ENCODE data around the gene RAB14.

Gene RAB14

DNA sequence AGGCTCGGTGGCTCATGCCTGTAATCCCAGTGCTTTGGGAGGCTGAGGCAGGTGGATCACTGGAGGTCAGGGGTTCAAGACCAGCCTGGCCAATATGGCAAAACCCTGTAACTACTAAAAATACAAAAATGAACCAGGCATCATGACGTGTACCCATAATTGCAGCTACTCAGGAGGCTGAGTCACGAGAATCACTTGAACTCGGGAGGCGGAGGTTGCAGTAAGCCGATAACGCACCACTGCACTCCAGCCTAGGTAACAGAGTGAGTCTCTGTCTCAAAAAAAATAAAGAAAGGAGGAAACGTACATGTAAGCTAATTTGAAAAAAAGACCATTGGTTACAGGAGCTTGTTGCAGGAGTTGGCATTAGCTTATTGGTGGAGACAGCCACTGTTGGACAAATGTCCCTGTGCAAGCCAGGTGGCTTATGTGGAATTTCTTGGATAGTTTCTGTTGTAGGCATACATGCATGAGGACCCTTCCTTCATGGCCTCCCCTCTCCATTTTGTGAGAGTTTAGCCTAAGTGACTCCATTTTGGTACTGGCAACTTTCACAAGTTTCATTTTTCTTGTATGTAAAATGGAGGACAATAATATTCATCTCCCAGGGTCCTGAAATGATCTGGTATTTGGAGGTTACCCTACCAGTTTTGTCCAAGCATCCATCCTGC is 16.8 kb upstream of the RAB14 start:
- no peak for DNase-seq

DNA sequence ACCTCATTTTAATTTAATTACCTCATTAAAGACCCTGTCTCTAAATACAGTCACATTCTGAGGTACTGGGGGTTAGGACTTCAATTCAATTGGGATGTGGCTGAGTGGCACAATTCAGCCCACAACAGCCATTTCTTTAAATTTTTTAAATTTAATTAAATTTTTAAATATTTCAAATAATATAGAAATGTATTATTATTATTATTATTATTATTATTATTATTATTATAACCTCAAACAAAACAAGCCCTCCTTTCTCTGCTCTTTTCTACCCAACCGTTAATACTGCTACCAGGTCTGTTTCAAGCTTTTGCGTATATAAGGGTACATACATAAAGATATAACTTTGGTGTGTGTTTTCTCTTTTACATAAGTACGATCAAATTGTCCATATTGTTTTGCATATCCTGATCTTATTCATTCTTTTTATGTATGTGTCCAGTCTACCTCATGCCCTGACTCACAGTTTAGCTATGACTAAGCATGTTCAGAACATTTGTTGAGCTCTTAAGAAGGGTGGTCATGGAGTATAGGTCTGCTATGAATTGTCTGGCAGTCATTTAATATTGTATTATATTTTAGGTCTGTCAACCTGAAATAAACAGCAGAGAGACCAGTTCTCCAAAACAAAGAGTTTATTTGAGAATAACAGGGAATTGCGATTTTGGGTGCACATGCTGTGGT is 16.1 kb upstream of the RAB14 start:
- peak; percentile 20 to 65 (median 57) for DNase-seq

DNA sequence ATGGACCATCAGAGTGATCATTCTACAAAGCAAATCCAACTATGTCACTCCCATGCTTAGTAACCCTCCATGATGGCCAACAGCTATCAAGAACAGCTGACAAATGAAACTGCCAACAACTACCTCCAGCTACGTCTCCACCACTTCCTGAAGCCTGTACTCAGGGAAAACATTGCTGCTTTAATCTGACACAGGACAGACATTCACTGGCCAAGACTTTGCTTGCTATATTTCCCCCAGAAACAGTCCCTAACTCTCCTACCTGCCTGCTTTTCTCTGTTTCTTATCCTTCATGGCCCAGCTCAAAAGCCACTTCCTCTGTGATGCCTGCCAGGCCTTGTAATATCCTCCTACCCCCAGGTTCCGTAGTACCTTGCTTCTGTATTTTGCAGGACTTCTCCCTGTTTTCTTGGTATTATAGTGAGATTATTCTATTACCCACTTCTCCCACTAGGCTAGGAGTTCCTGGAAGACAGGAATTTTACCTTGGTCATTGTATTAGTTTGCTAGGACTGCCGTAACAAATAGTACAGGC is 14.7 kb upstream of the RAB14 start:
- DNase-seq = no peak

DNA sequence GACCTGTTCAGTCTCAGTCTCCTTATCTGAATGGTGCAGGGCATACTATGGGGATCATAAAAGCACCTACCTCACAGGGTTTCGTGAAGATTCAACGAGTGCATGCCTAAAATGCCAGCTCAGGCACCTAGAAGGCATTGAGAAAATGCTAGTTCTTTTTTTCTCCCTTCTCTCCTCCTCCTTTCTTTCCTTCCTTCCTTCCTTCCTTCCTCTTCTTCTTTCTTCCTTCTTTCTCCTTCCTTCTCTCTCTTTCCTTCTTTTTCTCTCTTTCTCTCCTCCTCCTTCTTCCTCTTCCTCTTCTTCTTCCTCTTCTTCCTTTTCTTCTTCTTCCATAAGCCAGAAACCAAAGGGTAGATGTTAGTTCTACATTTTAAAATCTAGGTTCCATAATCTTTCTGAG is 12.3 kb upstream of the RAB14 start:
- DNase-seq = no peak

DNA sequence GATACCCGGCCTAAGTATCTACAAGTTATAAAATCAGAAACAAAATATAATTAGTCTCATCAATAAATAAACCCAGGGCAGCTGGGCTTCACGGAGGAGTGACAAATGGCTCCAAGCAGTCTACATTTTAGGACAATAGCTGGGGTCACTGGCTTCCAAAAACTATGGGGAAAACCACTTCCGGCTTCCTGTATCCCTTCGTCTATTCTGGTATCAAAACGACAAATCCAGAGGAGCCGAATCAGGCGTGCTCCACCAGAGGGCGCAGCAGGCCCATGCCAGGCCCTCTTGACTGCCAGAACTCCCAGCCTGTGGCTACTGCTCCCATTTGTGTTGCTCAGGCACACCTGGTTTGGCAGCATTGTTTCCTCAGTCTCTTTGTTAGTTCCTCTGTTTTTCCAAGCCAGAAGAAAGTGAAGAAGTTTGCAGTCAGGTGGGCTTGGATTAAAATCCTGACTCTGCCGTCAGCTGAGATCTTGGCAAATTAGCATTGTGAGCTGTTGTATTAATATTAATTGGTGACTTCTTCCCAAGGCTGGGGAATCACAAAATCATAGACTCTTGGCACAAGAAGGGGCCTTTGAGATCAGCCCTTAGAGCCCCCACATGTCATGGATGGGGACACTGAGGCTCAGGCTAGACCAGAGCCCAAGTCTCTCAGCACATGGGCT is 11.6 kb upstream of the RAB14 start:
- DNase-seq = peak; percentile 87 to 92 (median 89)

DNA sequence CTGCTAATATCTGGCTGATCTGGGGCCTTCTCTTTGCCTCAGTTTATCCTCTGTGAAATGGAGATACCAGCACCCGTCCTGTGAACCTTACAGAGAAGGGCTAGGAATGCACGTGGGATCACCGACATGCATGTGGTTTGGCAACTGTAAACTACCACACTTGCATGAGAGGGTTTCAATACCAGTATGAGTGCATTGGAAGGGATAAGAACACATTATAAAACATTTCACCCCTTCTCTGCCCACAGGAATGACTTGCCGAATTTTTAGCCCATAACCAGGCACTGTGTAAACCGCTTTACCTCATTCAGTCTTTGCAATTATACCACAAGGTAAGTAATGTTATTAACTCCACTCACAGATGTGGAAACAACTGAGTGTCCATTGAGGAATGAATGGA is 8.9 kb upstream of the RAB14 start:
- no peak for DNase-seq

DNA sequence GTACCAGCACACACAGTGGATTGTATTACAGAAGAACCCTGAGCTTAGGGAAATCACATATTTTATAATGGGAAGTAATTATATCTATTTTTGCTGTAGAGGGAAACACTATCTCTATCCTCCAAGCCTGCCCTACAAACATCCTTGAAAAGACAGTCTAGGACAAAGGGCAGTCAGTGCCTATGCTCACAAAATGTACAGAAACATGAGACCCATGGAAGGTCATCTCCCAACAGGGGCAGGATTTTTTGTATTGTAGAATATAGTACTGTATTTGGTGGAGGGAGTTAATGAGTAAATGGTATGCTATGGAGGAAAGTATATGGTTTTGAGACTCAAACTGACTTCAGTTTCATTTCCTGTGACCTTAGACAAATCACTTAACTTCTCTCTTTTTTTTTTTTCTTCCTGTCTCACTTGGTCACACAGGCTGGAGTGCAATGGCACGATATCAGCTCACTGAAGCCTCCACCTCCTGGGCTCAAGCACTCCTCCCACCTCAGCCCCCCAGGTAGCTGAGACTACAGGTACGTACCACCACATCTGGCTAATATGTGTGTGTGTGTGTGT is 5.8 kb upstream of the RAB14 start:
- DNase-seq = peak; percentile 43 to 74 (median 69)

DNA sequence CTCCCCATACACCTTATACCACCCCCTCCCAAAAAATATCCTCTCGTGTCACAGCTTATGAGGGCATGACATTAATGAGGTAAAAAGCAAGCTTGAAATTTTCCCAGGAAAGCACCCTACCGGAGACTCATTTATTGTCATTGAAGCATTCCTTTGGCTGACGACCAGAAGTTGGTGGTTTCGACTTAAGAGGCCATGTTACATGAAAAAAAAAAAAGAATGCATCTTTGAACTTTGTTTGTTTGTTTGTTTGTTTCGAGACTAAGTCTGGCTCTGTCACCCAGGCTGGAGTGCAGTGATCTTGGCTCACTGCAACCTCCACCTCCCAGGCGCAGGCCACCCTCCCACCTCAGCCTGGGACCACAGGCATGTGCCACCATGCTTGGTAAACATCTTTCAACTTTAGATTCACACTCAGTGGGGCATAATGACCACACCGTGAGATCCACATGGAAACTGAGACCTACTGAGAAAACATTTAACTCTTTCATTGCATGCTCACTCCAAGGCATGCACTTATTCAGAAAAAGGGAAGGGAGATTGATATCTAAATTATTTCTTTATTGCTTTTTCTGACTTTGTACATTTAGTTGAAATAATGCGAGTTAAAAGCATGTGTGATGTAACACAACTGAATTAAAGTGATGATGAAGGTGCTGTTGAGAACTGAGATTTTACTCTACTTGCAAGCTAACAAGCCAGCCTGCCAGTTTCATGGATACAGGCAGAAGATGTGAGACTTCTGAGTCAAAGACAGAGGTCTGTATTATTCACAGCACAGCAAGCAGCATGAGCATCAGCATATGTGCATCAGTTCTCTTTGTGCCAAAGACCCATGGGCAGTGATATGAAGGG is 5.1 kb upstream of the RAB14 start:
- peak in 1 of 3 donors; percentile 52 for DNase-seq

DNA sequence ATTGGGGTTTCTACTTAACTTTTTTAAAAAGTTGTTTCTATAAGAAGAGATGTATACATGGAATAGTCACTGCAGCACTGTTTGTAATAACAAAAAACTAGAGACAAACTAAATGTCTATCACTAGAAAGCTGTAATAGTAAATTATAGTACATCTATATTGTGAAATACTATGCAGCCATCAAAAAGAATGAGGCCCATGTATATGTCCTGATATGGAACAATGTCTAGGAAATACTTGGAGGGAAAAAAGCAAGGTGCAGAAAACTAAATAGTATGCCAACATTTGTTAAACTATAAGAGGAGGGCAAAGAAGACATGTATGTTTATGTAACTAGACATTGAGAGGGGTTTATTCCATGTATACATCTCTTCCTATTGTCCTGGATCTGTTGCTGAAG is 2.9 kb upstream of the RAB14 start:
- no peak for DNase-seq

DNA sequence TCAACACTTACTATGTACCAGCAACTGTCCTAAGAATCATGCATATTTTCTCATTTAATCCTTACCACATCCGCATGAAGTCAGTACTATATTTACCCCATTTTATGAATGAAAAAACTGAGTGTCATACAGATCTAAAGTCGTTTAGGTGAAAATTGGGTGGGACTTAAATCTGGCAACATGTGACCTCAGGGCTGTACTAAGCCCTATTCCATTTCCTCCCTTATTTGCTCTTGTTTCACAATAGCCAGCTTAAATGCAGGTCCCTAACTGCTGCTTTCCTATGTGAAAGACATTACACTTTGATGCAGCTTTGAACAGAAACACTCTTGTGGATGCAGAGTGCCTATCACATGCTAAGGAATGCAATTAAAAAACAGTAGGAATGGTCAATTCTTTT is 2.5 kb upstream of the RAB14 start:
- DNase-seq = no peak

DNA sequence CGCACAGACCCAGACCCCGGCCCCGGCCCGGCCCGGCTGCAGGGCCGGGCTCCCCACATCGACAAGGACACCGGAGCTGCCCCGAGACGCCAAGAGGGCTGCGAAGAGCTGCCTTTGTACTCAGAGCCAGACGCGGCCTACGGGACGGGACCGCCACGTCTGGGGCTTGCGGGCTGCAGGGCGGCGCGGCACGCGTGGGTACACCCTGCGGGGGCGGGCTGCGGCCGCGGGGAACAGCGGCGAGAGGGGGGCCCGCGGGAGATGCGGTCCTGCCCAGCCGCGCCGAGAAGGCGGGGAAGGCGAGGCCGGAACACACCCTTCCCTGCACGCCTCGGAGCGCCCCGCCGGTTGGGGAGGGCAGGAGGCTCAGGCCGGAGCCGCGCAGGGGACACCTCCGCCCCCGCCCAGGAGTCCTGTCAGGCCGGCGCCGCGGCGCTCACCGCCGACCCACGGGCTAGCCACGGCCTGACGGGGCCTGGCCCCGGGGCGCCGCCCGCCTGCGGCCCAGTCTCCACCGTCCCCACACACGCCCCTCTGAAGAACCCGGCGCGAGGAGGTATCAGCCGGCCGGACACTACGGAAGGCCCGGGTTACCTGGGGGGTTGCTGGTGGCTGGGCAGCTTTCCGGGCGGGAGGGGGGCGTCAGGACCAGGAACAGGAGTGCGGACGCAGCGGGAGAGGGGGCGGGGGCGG is 478 bp downstream of the RAB14 start:
- peak; percentile 47 to 76 (median 51) for DNase-seq

DNA sequence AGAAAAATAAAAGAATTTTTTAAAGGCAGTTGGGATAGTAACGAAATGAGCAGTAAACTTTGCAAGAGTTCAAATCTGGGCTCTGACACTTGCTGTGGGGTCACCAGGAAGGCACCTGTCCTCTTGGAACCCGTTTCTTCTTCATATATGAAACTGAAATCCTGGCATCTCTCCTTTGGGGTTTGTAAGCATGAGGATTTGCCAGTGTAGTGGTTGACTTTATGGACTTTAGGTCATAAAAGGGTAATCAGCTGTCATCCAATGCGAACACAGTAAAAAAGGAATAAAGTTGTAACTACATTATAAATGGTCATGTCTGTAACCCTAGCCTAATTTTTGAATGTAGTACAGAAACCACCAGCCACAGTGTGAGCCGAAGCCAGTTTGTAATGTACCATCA is 1.3 kb downstream of the RAB14 start:
- DNase-seq = peak in 1 of 3 donors; percentile 22

DNA sequence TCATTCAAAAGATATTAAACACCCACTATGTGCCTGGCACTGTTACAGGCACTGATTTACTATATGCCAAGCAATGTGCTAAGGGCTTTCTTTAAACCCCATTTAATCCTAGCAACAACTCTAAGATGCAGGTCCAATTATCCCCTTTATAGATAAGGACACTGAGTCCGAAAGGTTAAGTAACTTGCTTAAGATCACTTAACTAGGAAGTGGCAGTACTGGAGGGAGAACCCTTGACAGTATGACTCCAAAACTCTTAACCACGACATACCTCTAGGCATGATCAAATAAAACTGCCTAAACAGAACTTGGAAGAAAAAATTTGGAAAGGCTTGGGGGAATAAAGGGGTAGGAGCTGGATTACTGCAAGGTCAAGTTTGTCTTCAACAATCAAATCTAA is 1.7 kb downstream of the RAB14 start:
- DNase-seq = peak in 2 of 3 donors; percentile 27 to 47

DNA sequence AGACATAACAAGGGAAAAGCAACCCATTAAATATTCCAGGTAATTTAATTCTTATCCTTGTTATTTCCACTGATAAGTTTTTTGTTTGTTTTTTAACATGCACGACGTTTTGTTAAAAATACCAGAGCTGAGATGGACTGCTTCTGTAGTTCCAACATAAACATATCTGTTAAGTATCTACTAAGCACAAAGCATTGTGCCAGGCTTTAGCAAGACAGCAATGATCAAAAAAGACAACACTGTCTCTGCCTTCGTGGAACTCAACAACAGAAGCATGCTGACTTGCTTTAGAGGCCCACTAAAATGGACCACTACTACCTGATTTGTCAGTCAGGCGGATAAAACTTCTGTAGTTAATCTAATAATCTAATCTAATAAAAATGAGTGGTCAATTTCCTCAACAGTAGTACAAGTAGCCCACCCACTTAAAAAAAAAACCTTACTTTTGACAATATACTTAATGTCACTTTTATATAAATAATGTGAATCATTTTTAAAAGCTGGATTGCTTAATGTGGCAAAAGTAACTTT is 3.1 kb downstream of the RAB14 start:
- DNase-seq = no peak

DNA sequence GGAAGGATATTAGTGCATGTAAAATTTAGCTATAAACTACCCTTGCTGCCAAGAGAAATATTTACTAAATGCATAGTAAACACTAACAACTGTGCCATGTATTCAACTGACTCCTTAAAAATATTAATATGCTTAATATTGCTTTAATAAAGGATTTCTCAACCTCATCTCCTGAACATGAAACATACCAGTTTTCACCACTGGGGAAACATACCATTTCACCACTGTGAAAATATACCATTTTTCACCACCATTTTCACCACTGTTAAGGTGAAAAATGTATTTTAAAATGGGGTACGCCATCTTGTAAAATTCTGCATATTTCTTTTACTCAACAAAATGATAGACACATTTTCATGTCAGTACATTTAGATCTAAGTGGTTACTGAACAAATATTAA is 4.5 kb downstream of the RAB14 start:
- no peak for DNase-seq

DNA sequence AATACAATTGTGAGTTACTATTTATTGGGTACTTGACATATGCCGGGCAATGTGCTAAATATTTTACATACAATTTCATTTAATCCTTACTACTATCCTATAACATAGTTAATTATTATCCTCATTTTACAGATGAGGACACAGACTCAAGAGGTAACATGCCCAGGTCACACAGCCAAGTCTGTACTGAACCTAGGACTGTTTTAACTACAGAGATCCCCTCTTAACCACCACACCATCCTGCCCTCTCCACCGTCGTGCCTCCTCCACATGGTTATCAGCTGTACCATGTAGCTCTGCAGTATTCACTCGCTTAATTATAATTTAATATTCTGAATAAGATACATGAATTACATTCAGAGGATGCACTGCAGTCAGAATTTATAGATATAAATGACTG is 5.3 kb downstream of the RAB14 start:
- DNase-seq = no peak

DNA sequence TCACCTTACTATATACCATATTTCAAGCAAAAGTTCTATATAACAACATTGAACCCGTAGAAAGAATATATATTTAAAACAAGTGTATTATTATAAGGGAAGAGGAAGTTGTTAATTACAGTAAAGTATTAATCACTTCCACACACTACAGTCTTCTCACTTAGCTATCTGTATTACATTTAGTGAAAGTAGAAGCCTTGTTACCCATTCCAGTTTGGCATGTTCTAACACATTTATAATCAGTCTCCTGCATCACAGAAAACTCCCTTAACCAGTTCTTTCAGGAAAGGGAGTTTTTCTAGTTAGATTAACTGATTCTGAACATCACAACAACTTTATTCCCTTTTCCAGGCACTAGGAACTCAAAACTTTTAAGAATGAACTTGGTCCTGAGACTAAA is 6.9 kb downstream of the RAB14 start:
- DNase-seq = peak in 1 of 3 donors; percentile 53

DNA sequence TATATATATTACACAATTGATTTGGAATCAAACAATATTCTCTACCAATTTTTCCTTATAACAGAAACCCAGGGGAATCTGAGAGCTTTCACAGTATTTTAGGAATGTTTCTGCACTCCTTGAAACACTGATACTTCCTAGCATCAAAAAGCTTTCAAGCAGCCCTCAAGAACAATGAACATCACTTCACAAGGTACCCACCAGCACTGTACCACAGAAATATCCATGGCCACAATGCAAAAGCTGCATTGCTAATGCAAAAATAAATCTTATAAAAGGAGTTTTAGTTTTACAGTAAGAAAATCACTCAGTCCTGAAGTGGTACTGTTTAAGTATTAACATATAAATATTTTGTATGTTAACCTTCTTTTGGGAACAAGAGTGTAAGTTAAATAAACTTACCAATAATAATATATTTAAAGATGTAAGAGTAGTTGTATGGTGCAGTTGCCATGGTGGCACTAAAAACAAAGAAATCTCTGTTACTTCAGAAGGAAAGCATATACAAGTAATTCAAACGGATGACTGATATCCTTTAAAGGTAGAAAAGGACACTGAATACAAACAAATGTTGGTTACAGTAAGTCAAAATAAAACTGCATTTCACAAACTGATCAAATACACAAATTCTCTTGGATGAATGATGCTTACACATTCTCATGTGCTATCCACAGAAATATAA is 8.6 kb downstream of the RAB14 start:
- no peak for DNase-seq

DNA sequence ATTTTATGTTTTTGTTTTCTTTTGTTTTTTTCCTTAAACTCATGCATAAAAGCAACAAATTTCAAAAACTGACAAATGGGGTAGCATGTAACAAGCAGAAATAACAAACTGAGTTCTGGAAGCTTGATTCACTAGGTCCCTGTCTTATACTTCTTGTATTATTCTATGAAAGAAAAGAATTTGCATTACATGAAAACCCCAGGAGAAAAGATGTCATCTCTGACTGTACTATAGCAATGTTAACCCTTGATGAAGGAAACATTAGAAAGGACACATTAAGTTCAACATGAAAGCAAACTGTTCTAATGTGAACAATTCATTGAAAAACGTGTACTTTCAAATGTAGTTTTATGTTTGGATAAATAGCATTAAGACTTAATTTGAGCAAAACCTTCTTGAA is 9.2 kb downstream of the RAB14 start:
- peak in 1 of 3 donors; percentile 27 for DNase-seq

DNA sequence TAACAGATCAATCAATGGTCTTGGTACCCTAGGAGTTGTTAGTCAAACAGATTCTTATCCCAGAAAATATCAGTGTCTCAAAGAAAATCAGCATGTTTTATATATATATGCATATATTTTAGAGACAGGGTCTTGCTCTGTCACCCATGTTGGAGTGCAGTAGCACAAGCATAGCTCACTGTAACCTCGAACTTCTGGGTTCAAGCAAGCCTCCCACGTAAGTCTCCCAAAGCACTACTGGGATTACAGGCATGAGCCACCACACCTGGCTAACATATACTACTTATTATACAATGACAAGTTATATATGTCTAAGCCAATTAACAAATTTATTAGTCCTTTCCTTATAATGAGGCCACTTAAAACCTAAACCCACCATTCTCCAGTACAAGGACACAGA is 10.4 kb downstream of the RAB14 start:
- no peak for DNase-seq

DNA sequence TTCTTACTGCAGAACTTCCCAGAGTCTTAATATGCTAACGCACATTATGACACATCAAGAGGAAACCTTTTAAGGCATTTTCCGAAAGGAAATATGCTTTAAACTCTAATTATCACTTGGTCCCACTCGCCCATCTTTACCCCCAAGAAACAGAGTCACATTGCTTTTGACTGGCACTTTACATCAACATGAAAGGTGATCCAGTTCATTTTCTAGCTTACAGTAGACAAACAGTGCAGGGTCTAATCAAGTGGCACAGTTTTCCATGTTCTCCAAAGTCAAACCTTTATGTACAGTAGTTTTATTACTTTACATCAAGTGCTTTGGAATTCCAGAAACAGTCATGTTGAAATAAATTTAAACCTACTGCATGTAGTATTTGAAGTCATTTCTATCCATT is 12.0 kb downstream of the RAB14 start:
- DNase-seq = no peak
